NCI-H69 (cell line): ENCODE measurements around the gene LCNL1.

Experiments used
- DNase-seq: peaks from one replicate; lab custom pipeline; 2025; lab: John Stamatoyannopoulos, UW

LCNL1 gene

DNA sequence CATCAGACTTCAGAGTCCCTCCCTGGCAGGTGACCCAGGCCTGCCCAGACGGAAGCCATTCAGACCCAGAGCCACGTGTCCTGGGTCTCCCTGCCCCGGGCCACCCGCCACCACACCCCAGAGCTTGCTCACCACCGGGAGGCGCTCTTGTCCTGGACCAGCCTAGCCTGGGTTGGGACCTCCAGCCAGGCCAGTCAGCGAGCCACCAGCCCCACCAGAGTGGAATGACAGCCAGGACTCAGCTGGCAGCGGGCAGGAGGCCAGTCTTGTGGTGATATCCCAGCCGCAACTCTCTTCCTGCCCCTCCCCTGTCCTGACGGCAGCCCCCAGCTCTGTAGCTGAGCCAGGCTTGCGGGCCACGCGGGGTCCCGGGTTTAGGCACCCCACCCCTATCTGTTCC, 7.1 kb upstream of the LCNL1 start:
- peak; percentile 39 for DNase-seq

DNA sequence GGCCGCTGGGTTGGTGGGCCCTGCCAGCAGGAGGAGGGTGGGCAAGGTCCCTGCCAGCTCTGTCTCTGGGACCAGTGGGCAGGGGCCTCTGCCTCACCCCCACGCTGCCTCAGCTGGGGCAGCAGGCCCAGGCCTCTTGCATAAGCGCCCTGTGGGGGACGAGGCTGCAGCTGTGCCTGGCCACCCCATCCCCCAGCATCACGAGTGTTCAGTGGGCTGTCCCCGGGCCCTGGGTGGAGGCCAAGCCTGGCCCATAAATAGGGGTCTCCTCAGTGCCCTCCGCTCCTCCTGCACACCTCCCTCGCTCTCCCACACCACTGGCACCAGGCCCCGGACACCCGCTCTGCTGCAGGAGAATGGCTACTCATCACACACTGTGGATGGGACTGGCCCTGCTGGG, 5.6 kb upstream of the LCNL1 start, which contains the start of gene PTGDS:
TSS of gene PTGDS (plus strand) at position 282 of the 400 bp plus-strand sequence. CDS start at position 357, 75 bp downstream.
- DNase-seq = no peak

DNA sequence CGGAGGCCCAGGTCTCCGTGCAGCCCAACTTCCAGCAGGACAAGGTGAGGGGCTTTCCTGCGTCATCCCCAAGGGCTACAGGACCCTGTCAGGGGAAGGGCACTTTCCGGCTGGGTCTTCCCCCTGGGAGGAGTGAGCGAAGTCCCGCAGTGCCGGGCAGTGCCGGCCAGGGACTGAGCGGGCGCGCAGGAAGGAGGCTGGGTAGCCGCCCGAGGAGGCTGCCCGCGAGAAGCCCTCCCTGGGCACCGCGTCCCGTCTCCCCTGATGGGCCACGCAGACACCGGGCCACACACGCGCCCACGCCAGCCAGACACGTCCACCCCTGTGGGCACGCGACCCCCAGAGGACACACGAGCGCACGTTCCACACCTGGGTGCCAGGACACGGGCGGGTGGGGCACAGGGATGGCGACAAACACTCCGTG, 5.1 kb upstream of the LCNL1 start:
- no peak for DNase-seq

- peak; percentile 87 for DNase-seq
Measured at GRCh38 chr9:136978073-136978864, 4.5 kb upstream of the LCNL1 start.

- no peak for DNase-seq
Measured at GRCh38 chr9:136978865-136979544, 3.8 kb upstream of the LCNL1 start.

GRCh38 chr9:136979769-136980587, 2.8 kb upstream of the LCNL1 start:
- no peak for DNase-seq

DNA sequence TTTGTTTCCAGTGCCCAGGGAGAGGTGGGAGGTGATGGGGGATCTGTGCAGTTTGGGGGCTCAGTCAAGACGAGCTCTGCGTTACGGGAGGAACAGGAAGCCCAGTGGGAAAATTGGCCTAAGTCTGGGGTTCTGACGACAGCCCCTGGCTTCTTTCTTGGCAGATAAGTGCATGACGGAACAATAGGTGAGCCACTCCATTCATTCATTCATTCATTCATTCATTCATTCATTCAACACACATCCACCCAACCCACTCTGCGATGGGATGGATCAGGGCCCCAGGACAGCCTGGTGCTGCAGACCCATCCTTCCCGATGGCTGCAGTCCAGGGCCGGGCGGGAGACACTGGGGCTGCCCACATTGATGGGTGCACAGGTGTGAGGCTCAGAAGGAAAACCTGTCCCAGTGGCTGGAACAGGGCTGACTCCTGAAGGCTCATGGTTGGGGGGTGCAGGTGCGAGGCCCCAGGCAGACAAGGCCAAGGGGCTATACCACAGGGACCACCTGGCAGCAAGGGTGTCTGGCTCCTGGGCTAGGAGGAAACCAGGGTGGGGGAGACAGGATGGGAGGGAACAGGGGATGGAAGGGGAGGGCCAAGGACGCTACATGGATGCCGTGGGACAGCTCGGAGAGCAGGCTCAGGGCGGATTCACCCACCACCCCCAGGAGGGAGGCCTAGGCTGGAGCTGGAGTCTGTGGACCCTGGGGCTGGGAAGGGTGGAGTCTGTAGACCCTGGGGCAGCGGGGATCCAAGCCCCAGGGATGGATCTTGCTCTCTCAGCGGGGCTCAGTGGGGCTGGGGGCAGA, 1.9 kb upstream of the LCNL1 start:
- DNase-seq = no peak

DNA sequence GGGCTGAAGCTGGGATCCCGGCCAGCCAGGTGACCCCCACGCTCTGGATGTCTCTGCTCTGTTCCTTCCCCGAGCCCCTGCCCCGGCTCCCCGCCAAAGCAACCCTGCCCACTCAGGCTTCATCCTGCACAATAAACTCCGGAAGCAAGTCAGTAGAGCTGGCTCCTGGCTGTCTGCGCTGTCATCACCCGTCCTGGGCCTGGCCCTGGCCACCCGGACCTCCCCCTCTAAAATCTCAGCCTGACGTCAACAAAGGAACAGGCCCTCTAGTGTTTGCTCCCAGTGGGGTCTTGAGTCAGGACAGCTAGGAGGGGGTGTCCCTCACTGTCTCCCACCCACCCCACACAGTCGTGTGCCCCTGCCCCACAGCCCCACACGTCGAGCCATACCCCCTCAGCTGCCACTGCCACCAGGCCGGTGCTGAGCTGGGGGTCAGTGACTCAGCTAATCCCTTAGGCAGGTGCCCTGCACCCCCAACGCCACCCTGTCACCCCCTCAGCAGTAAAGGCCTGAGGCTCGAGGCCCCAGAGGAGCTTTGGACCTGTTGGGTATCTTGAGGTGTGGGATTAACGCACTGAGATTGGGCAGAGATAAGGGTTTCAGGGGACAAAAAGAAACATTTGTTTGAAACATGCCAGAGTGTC, 1.1 kb upstream of the LCNL1 start:
- no peak for DNase-seq

GRCh38 chr9:136983167-136983566, 374 bp downstream of the LCNL1 start:
- DNase-seq = no peak

- DNase-seq = no peak
Measured at GRCh38 chr9:136983656-136984314, 992 bp downstream of the LCNL1 start.

GRCh38 chr9:136984464-136985026, 1.8 kb downstream of the LCNL1 start:
- no peak for DNase-seq

- DNase-seq = no peak
Measured at GRCh38 chr9:136985027-136985602, 2.3 kb downstream of the LCNL1 start.

- DNase-seq = no peak
Measured at GRCh38 chr9:136985853-136986252, 3.1 kb downstream of the LCNL1 start.

DNA sequence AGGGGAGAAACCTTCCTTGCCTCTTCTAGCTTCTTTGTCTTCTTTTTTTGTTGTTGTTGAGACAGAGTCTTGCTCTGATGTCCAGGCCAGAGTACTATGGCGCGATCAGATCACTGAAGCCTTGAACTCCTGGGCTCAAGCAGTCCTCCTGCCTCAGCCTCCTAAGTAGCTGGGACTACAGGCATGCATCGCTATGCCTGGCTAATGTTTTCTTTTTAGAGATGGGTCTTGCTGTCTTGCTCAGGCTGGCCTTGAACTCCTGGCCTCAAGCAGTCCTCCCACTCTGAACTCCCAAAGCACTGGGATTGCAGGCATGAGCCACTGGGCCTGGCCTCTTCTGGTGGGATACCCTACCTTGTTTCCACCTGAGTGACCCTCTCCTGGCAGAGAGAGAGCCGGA, 6.1 kb downstream of the LCNL1 start:
- no peak for DNase-seq

- DNase-seq = peak; percentile 93
Measured at GRCh38 chr9:136990242-136990911, 7.6 kb downstream of the LCNL1 start.

GRCh38 chr9:136991993-136992818, 9.4 kb downstream of the LCNL1 start, which contains the start of gene PAXX:
PAXX (plus strand) TSS chr9:136992422; CDS start chr9:136992444, 22 bp downstream.
- DNase-seq = peak; percentile 94

GRCh38 chr9:136992819-136993369, 10.1 kb downstream of the LCNL1 start:
- DNase-seq = no peak
